Colon (tissue), 2 donors: ENCODE data around the gene PDGFD.

Source experiments
- FAIRE-seq: peaks from 2 replicates; lab custom pipeline; 2012; peaks lifted over from hg19 to GRCh38; lab: Jason Lieb, UNC
- donor health status: control.
- donor health status: control.

PDGFD gene

GRCh38 chr11:103881584-103881983, 282.4 kb downstream of the PDGFD start:
- FAIRE-seq = no peak

GRCh38 chr11:103880968-103881367, 283.0 kb downstream of the PDGFD start:
- no peak for FAIRE-seq

GRCh38 chr11:103878646-103879045, 285.3 kb downstream of the PDGFD start:
- FAIRE-seq = no peak

- no peak for FAIRE-seq
Observed at GRCh38 chr11:103877221-103877620, 286.7 kb downstream of the PDGFD start.

- FAIRE-seq = no peak
Observed at GRCh38 chr11:103875855-103876510, 288.0 kb downstream of the PDGFD start.

GRCh38 chr11:103872748-103873147, 291.2 kb downstream of the PDGFD start:
- no peak for FAIRE-seq

- no peak for FAIRE-seq
Observed at GRCh38 chr11:103871923-103872551, 291.9 kb downstream of the PDGFD start.

- no peak for FAIRE-seq
Observed at GRCh38 chr11:103870821-103871309, 293.1 kb downstream of the PDGFD start.

- FAIRE-seq = no peak
Observed at GRCh38 chr11:103867481-103867880, 296.5 kb downstream of the PDGFD start.

- FAIRE-seq = no peak
Observed at GRCh38 chr11:103863497-103863896, 300.4 kb downstream of the PDGFD start.

- FAIRE-seq = no peak
Observed at GRCh38 chr11:103862802-103863174, 301.2 kb downstream of the PDGFD start.

GRCh38 chr11:103862094-103862801, 301.7 kb downstream of the PDGFD start:
- FAIRE-seq = no peak
